ENCODE measurements around the gene KDM8. TPM values are rescaled to one million over a fixed set of nuclear protein-coding genes. Genes with fewer than 3 reads are reported as not detected.
A peak's percentile ranks its signal among the peaks of the same experiment; 100 is the strongest.

KDM8 gene
- total RNA-seq (1 to 10 TPM; 2.5 to 6.8 (median 3.7) TPM), polyA plus RNA-seq (1 to 10 TPM; 5.1 to 5.4 (median 5.4) TPM)

DNA sequence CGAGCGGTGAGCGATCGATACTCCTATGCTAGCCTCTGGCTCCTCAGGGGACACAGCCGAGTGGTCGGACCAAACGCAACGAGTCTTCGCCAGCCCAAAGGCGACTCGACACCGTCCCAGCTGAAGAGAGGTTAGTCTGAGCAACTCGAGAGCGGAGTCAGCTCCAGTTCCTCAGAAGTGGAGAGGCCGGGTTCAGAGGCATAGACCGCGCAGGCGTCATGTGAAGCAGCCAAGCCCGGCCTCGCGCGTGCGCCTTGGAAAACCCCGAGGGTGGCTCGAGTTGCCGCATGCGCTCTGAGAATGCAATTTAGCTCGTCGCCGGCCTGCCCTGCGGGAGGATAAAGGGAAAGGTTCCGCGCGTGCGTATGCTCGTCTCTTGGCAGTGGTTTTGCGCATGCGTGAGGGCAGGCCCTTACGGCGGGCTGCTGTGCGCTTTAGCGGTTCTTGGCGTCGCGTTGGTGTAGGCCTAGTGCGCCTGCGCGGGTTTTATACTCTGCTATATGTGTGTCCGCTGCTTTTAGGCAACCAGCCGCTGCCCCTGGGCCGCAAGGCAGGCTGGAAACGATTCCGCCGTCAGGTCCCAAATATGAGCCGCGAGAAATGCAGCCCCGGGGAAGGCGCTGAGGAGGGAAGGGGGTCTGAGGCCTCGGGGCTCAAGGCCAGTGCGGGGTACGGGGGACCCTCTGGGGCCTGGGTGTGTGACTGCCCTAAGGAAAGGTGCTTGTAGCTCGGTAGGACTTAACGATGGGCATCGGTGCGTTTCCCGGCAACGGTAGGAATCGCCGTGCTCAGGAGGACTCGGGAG, at the start of gene KDM8:
Gene KDM8 (plus strand): TSS at position 20 of the 805 bp plus-strand sequence. CDS start 6,598 bp downstream, outside the sequence.
- peak; percentile 100 for DNase-seq
- Histone ChIP-seq H3K27ac (peak within 1 kb of the TSS; percentile 91 to 96 (median 92)), H3K27me3 (no peaks in the 10 kb centered on the region), H3K4me3 (peak within 1 kb of the TSS; percentile 57 to 67 (median 60)), H3K4me1 (peaks cover 0 to 15% (median 12%) of the 10 kb centered on the region in 4 donors), H3K36me3 (no peaks in the 10 kb centered on the region), H3K9me3 (no peaks in the 10 kb centered on the region)
- intact Hi-C loops (cut with DNase I) = loop anchor here (5.0 kb wide), 1 partner anchor 64 kb away; the partner anchor contains the start of gene NSMCE1
- 0 to 1% methylated on average over 70 of the region's 70 CpGs for WGBS, 2 donors
- TF ChIP-seq EP300 (IDR thresholded peaks at IDR 0.05) (peak in 1 of 4 donors; percentile 55), POLR2AphosphoS5 (IDR thresholded peaks at IDR 0.05) (peak; percentile 77 to 90 (median 88)), POLR2A (IDR thresholded peaks at IDR 0.05) (peak; percentile 52 to 54)
- TF ChIP-seq, protein P1, sequence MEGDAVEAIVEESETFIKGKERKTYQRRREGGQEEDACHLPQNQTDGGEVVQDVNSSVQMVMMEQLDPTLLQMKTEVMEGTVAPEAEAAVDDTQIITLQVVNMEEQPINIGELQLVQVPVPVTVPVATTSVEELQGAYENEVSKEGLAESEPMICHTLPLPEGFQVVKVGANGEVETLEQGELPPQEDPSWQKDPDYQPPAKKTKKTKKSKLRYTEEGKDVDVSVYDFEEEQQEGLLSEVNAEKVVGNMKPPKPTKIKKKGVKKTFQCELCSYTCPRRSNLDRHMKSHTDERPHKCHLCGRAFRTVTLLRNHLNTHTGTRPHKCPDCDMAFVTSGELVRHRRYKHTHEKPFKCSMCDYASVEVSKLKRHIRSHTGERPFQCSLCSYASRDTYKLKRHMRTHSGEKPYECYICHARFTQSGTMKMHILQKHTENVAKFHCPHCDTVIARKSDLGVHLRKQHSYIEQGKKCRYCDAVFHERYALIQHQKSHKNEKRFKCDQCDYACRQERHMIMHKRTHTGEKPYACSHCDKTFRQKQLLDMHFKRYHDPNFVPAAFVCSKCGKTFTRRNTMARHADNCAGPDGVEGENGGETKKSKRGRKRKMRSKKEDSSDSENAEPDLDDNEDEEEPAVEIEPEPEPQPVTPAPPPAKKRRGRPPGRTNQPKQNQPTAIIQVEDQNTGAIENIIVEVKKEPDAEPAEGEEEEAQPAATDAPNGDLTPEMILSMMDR (IDR thresholded peaks at IDR 0.05) = no peak

DNA sequence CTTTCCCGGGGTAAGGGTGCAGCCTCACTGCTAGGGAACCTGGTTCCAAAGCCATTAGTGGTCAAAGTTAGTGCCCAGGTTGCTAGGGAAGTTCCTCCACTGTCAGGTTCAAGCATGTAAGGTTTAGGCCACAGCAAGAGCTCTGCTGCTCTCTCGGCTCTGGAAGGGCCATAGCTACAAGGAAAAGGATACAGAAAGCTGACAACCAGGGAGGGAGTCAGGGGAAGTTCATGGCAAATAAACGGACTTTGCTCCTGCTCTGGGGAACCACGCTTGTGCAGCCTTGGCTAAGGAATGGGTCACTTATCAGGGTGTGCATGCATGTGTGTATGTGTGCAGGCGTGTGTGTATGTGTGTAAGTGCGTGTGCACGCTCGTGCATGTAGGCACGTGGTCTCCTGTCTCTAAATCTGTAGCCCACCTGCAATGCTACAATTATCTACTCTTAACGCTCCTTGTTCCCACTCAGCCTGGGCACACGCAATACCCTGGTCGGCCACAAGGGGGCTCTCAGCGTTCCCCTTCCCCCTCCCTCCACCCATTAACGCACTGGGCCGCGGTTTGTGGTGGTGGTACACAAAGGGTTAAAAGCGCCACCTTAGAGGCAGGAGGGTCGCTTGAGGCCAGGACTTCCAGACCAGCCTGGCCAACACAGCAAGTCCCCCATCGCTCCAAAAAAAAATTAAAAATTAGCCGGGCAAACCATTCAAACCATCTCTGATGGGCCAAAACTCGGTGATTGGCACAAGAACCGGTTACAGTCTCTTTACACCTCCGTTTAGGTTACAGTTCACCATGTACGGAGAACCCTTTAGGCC, 48.4 kb upstream of the KDM8 start:
- no peaks in the 10 kb centered on the region for H3K36me3 ChIP-seq
- TF ChIP-seq, protein P1 (IDR thresholded peaks at IDR 0.05) = peak; percentile 83 to 96 (median 92)
- no peak for TF ChIP-seq POLR2A (IDR thresholded peaks at IDR 0.05)
- H3K27ac ChIP-seq = no peak overlapping the region
- H3K4me3 ChIP-seq = no peak overlapping the region
- peaks cover 0 to 3% (median 0%) of the 10 kb centered on the region in 3 donors for H3K27me3 ChIP-seq
- no peaks in the 10 kb centered on the region for H3K9me3 ChIP-seq
- intact Hi-C loops (cut with DNase I) = no loop called here
- peaks cover 0 to 8% (median 6%) of the 10 kb centered on the region in 4 donors for H3K4me1 ChIP-seq
- WGBS, 2 donors = 16 to 23% methylated on average over 24 of the region's 24 CpGs
- DNase-seq = peak; percentile 70

DNA sequence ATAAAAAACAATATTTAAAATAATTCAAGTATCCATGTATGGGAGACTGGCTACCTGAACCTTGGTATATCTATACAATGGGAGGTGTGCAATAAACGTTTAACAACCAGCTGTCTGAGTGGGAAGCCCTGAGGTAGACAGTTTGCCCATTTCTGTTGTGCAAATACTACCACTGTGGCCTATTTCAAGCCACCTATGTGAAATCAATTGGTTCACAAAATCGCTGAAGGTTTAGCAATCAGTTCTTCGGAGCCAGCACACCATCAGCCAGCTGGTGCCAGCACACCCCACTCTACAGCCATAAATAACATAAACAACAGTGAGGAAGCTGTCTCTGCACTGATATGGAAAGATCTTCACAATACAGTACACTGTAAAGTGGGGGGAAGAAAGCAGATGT, 46.7 kb upstream of the KDM8 start:
- intact Hi-C loops (cut with DNase I) = no loop called here

DNA sequence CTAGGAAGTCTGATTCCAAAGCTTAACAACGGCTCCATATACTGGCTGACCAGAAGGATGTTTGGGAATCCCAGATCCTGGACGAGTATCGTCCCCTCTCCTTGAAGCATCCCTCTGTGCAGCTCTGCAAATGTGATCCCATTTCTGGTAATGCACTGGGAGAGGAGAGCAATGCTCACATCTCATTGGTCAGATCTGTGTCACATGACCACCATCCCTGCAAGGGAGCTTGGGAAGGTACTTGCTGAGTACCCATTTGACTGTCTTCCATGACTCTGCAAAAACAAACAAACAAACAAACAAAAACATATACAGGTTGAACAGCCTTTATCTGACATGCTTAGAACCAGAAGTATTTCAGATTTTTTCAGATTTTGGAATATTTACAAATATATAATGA, 41.9 kb upstream of the KDM8 start:
- no peaks in the 10 kb centered on the region for H3K4me1 ChIP-seq
- H3K27ac ChIP-seq = no peak overlapping the region
- H3K27me3 ChIP-seq = no peaks in the 10 kb centered on the region
- intact Hi-C loops (cut with DNase I) = no loop called here
- H3K9me3 ChIP-seq = peaks cover 0 to 17% (median 7%) of the 10 kb centered on the region in 4 donors
- no peak for DNase-seq
- no peak for TF ChIP-seq EP300 (IDR thresholded peaks at IDR 0.05)
- no peak for TF ChIP-seq POLR2A (IDR thresholded peaks at IDR 0.05)
- no peak for TF ChIP-seq POLR2AphosphoS5 (IDR thresholded peaks at IDR 0.05)
- TF ChIP-seq, protein P1 (IDR thresholded peaks at IDR 0.05) = no peak
- 79 to 97% methylated on average over 3 of the region's 3 CpGs for WGBS, 2 donors
- no peak overlapping the region for H3K4me3 ChIP-seq
- no peaks in the 10 kb centered on the region for H3K36me3 ChIP-seq

More for the DNA sequence above, 46.7 kb upstream of the KDM8 start:
- no peak for TF ChIP-seq POLR2A (IDR thresholded peaks at IDR 0.05)
- TF ChIP-seq, protein P1 (IDR thresholded peaks at IDR 0.05) = no peak
- TF ChIP-seq EP300 (IDR thresholded peaks at IDR 0.05) = no peak
- no peak for TF ChIP-seq POLR2AphosphoS5 (IDR thresholded peaks at IDR 0.05)
- H3K9me3 ChIP-seq = no peaks in the 10 kb centered on the region
- H3K4me3 ChIP-seq = no peak overlapping the region
- peaks cover 0 to 3% (median 0%) of the 10 kb centered on the region in 3 donors for H3K27me3 ChIP-seq
- WGBS, 2 donors = 9 to 30% methylated on average over 3 of the region's 3 CpGs
- no peak for DNase-seq
- H3K27ac ChIP-seq = no peak overlapping the region
- no peaks in the 10 kb centered on the region for H3K36me3 ChIP-seq
- peaks cover 0 to 8% (median 6%) of the 10 kb centered on the region in 4 donors for H3K4me1 ChIP-seq

Data from sigmoid colon (tissue), 7 donors.